Transverse colon (tissue), 3 donors: ENCODE measurements around the gene RNF207.

Experiments
- EP300 ChIP-seq: sonication (generic); formaldehyde crosslinking; IDR thresholded peaks from one replicate; pipeline ENCODE4 v1.6.1; 2017; ENCODE audit warnings: antibody characterized with exemption, low read depth
- POLR2A ChIP-seq: fragments of 450-650 bp; IDR thresholded peaks from one replicate; pipeline ENCODE4 v1.6.1; 2016; ENCODE audit warnings: antibody characterized with exemption, mild to moderate bottlenecking, moderate library complexity
- TF ChIP-seq, protein P1 (sequence below), 5 experiments: fragments of 200-600 bp in 3 of 5; fragments of 450-650 bp in 2 of 5; sonication (generic) in 3 of 5; IDR thresholded peaks; 1 replicate in 2 of 5; 2 replicates in 3 of 5; pipeline ENCODE4 v1.5.1; 2016 to 2017; ENCODE audit warnings: antibody characterized with exemption in 5 of 5, inconsistent platforms in 3 of 5, mild to moderate bottlenecking in 2 of 5, moderate library complexity in 1 of 5

DNA sequence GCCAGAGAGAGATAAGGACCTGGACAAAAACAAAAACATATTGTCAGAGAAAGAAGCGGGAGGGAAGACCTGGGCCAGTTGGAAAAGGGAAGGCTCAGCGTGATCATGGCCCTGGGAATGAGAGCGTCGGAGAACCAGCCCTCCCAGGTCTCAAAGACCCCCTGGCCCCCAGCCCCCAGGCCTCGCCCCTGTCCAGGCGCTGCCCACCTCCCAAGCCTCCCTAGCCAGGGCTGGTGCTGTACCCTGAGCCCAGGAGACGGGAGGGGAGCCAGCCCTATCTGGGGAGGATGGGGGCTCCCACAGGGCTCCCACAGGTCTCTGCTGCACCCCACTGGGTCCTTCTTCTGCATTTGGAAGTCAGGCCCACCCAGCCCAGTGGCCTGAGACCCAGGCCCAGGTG, 40.9 kb upstream of the RNF207 start:
- TF ChIP-seq, protein P1, sequence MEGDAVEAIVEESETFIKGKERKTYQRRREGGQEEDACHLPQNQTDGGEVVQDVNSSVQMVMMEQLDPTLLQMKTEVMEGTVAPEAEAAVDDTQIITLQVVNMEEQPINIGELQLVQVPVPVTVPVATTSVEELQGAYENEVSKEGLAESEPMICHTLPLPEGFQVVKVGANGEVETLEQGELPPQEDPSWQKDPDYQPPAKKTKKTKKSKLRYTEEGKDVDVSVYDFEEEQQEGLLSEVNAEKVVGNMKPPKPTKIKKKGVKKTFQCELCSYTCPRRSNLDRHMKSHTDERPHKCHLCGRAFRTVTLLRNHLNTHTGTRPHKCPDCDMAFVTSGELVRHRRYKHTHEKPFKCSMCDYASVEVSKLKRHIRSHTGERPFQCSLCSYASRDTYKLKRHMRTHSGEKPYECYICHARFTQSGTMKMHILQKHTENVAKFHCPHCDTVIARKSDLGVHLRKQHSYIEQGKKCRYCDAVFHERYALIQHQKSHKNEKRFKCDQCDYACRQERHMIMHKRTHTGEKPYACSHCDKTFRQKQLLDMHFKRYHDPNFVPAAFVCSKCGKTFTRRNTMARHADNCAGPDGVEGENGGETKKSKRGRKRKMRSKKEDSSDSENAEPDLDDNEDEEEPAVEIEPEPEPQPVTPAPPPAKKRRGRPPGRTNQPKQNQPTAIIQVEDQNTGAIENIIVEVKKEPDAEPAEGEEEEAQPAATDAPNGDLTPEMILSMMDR (IDR thresholded peaks at IDR 0.05) = no peak
- TF ChIP-seq EP300 (no peak), POLR2A (no peak)
